Ovary (tissue), 3 donors: ENCODE data around the gene ACSF2.

ENCODE experiments used
- CTCF ChIP-seq, 3 donors: fragments of 450-650 bp in 2 of 3; fragments of 200-600 bp in 1 of 3; IDR thresholded peaks; one replicate each; pipeline versions ENCODE4 v1.5.1 to v1.8.0; 2016 to 2022; ENCODE audit warnings: antibody characterized with exemption in 3 of 3, mild to moderate bottlenecking in 1 of 3
- POLR2A ChIP-seq: fragments of 450-650 bp; IDR thresholded peaks from one replicate; pipeline ENCODE4 v1.6.1; 2017; ENCODE audit warnings: antibody characterized with exemption, mild to moderate bottlenecking, moderate library complexity
- donor health status: DM: no; HTN: no; CAD: no.

- TF ChIP-seq CTCF (IDR thresholded peaks at IDR 0.05) (no peak), POLR2A (no peak)
Observed at GRCh38 chr17:50447870-50448595, 22.0 kb downstream of the ACSF2 start.
